ENCODE measurements around the gene EDEM1. TPM values are rescaled to one million over a fixed set of nuclear protein-coding genes. Genes with fewer than 3 reads are reported as not detected.

EDEM1 gene
- polyA plus RNA-seq, 1 experiment = 42.5 TPM

- Histone ChIP-seq H3K27ac (ENCODE audit: low read depth, low read length) (no peak overlapping the region), H3K27me3 (ENCODE audit: control insufficient read depth, insufficient read depth, low read length) (no peaks in the 10 kb centered on the region), H3K9me3 (ENCODE audit: control insufficient read depth, insufficient read depth, low read length) (no peaks in the 10 kb centered on the region), H3K4me3 (ENCODE audit: low read depth, low read length) (no peak overlapping the region)
- no peak for DNase-seq (ENCODE audit: low read depth, low spot score)
- ChIA-PET POLR2A (interaction anchor here (0.6 kb wide), 1 partner anchor 93 kb away, joined by 10 read pairs; no protein-coding TSS in a partner anchor), CTCF (interaction anchor here (0.8 kb wide), 1 partner anchor 449 kb away, joined by 5 read pairs; no protein-coding TSS in a partner anchor)
- TF ChIP-seq CTCF (IDR thresholded peaks at IDR 0.05; ENCODE audit: low read depth, low read length) = no peak
Observed at GRCh38 chr3:5160940-5161858, 26.3 kb upstream of the EDEM1 start.

GRCh38 chr3:5162102-5162501, 25.4 kb upstream of the EDEM1 start:
- CTCF ChIA-PET = interaction anchor here (0.8 kb wide), 1 partner anchor 450 kb away, joined by 5 read pairs; no protein-coding TSS in a partner anchor
- no peak overlapping the region for H3K27ac ChIP-seq (ENCODE audit: low read depth, low read length)
- H3K4me3 ChIP-seq (ENCODE audit: low read depth, low read length) = no peak overlapping the region
- no peaks in the 10 kb centered on the region for H3K9me3 ChIP-seq (ENCODE audit: control insufficient read depth, insufficient read depth, low read length)
- H3K27me3 ChIP-seq (ENCODE audit: control insufficient read depth, insufficient read depth, low read length) = no peaks in the 10 kb centered on the region
- DNase-seq (ENCODE audit: low read depth, low spot score) = peak; percentile 42
- POLR2A ChIA-PET = no interaction called here
- TF ChIP-seq CTCF (IDR thresholded peaks at IDR 0.05; ENCODE audit: low read depth, low read length) = no peak

DNA sequence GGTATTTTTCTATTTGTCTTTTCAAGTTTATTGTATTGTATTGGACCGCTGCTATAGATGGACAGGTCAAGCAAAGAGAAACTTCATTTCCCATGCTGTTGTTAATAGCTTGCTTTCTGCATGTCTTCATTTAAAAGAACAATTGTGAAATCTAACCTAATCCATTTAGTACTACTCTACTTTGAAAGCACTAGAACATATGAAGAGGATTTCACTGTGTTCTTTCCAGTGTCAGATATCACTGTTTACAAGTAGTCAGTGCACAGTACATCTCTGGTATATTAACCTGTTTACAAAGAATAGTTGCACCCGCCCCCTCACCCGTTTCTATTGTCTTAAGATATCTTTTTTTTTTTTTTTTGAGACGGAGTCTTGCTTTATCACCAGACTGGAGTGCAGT, 21.8 kb upstream of the EDEM1 start:
- H3K4me3 ChIP-seq (ENCODE audit: low read depth, low read length) = no peak overlapping the region
- POLR2A ChIA-PET = no interaction called here
- CTCF ChIA-PET = no interaction called here
- no peaks in the 10 kb centered on the region for H3K9me3 ChIP-seq (ENCODE audit: control insufficient read depth, insufficient read depth, low read length)
- no peak for DNase-seq (ENCODE audit: low read depth, low spot score)
- H3K27ac ChIP-seq (ENCODE audit: low read depth, low read length) = no peak overlapping the region
- no peak for TF ChIP-seq CTCF (IDR thresholded peaks at IDR 0.05; ENCODE audit: low read depth, low read length)
- H3K27me3 ChIP-seq (ENCODE audit: control insufficient read depth, insufficient read depth, low read length) = no peaks in the 10 kb centered on the region

DNA sequence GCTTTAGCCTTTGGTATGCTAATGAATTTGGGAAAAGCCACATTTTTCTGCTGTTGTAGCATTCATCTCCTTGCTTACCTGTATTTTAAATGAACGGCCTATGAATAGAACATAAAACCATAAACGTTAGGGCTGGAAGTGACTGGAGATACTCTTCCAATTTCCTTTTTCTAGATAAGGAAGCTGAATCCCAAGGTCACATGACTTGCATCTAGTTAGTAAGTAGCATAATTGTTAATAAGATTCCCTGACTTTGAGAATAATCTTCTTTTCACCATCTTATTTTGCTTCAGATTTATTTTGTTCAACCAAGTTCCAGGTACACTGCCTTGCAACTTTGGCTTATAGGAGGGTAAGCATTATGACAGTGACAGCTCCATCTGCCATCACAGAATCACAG, 20.7 kb upstream of the EDEM1 start:
- CTCF ChIA-PET = interaction anchor here (1.3 to 1.4 kb wide), 2 partner anchors 28 to 30 kb away, joined by 3 to 4 read pairs; no protein-coding TSS in a partner anchor
- TF ChIP-seq CTCF (IDR thresholded peaks at IDR 0.05; ENCODE audit: low read depth, low read length) = no peak
- DNase-seq (ENCODE audit: low read depth, low spot score) = no peak
- Histone ChIP-seq H3K9me3 (ENCODE audit: control insufficient read depth, insufficient read depth, low read length) (no peaks in the 10 kb centered on the region), H3K27ac (ENCODE audit: low read depth, low read length) (no peak overlapping the region), H3K27me3 (ENCODE audit: control insufficient read depth, insufficient read depth, low read length) (no peaks in the 10 kb centered on the region), H3K4me3 (ENCODE audit: low read depth, low read length) (no peak overlapping the region)
- POLR2A ChIA-PET = no interaction called here

- CTCF ChIA-PET = interaction anchor here (1.4 kb wide), 1 partner anchor 29 kb away, joined by 3 read pairs; no protein-coding TSS in a partner anchor
- no peak overlapping the region for H3K4me3 ChIP-seq (ENCODE audit: low read depth, low read length)
- DNase-seq (ENCODE audit: low read depth, low spot score) = no peak
- no peak for TF ChIP-seq CTCF (IDR thresholded peaks at IDR 0.05; ENCODE audit: low read depth, low read length)
- H3K9me3 ChIP-seq (ENCODE audit: control insufficient read depth, insufficient read depth, low read length) = no peaks in the 10 kb centered on the region
- no peaks in the 10 kb centered on the region for H3K27me3 ChIP-seq (ENCODE audit: control insufficient read depth, insufficient read depth, low read length)
- H3K27ac ChIP-seq (ENCODE audit: low read depth, low read length) = no peak overlapping the region
- POLR2A ChIA-PET = no interaction called here
Observed at GRCh38 chr3:5168110-5168509, 19.4 kb upstream of the EDEM1 start.

Measured in AG04450 (cell line).